Activated CD4-positive, alpha-beta T cell treated with anti-CD3 and anti-CD28 coated beads, Interleukin-2, Interleukin-6, amounts not matched to agents 100 ng/mL and 50 ng/mL, durations not matched to agents 16 hours and 8 hours (primary cell): ENCODE results near the gene CNNM4.

Experiments
- DNase-seq: peaks from one replicate; pipeline ENCODE4 v3.0.0-alpha.2; 2020

CNNM4 gene

GRCh38 chr2:96815326-96816126, 54.8 kb downstream of the CNNM4 start:
- peak; percentile 32 for DNase-seq

- DNase-seq, result peak; percentile 99
These were observed 55.6 kb downstream of the CNNM4 start, which contains the start of gene CNNM3 for GRCh38 chr2:96816127-96816835. Gene CNNM3 (plus strand): TSS chr2:96816268. CDS start chr2:96816278, 10 bp downstream.

GRCh38 chr2:96816836-96817702, 56.4 kb downstream of the CNNM4 start:
- no peak for DNase-seq

GRCh38 chr2:96817882-96818281, 57.2 kb downstream of the CNNM4 start:
- DNase-seq, result no peak

GRCh38 chr2:96819128-96819875, 58.6 kb downstream of the CNNM4 start:
- no peak for DNase-seq

- DNase-seq, result no peak
These were observed 59.3 kb downstream of the CNNM4 start for GRCh38 chr2:96819876-96820511.

- no peak for DNase-seq
These were observed 60.5 kb downstream of the CNNM4 start for GRCh38 chr2:96821113-96821675.

GRCh38 chr2:96822786-96823185, 62.1 kb downstream of the CNNM4 start:
- no peak for DNase-seq

GRCh38 chr2:96823198-96823597, 62.5 kb downstream of the CNNM4 start:
- no peak for DNase-seq

GRCh38 chr2:96824079-96824870, 63.6 kb downstream of the CNNM4 start:
- DNase-seq, result no peak

GRCh38 chr2:96825057-96825456, 64.4 kb downstream of the CNNM4 start:
- no peak for DNase-seq

GRCh38 chr2:96826546-96827278, 66.0 kb downstream of the CNNM4 start:
- DNase-seq, result no peak

GRCh38 chr2:96828436-96828835, 67.7 kb downstream of the CNNM4 start:
- no peak for DNase-seq

- no peak for DNase-seq
These were observed 68.2 kb downstream of the CNNM4 start for GRCh38 chr2:96828874-96829273.

GRCh38 chr2:96830044-96830562, 69.4 kb downstream of the CNNM4 start:
- no peak for DNase-seq

GRCh38 chr2:96831679-96832078, 71.0 kb downstream of the CNNM4 start:
- no peak for DNase-seq

GRCh38 chr2:96832408-96832753, 71.7 kb downstream of the CNNM4 start:
- DNase-seq, result no peak

GRCh38 chr2:96832754-96833507, 72.2 kb downstream of the CNNM4 start:
- no peak for DNase-seq

GRCh38 chr2:96835830-96836229, 75.1 kb downstream of the CNNM4 start:
- DNase-seq, result no peak
